ENCODE data around the gene ERLEC1.
"Not testable (repeated sequence)": the region's sequence is repeated elsewhere in the genome, so short reads cannot be mapped to it uniquely, and the experiment has no call there.

The ERLEC1 gene

GRCh38 chr2:53827398-53828175 is 40.7 kb downstream of the ERLEC1 start:
- no peak for DNase-seq (ENCODE audit: extremely low spot score, insufficient read length, low read depth)
- no peak for FAIRE-seq

DNA sequence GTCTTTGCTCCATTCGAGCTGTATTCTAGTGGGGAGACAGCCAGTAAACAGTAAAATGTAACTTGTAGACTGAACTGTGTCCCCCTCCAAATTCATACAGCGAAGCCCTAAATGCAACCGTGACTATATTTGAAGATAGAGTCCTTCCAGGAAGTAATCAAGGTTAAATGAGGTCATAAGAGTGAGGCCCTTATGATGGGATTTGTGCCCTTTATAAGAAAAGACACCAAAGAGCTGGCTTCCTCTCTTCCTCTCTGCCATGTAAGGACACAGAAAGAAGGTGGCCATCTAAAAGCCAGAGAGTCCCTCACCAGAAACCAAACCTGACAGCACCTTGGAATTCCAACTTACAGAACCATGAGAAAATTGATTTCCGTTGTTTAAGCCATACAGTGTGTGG is 41.5 kb downstream of the ERLEC1 start:
- FAIRE-seq (no peak), DNase-seq (ENCODE audit: extremely low spot score, insufficient read length, low read depth) (no peak)

- DNase-seq (ENCODE audit: extremely low spot score, insufficient read length, low read depth), result no peak
- FAIRE-seq, result no peak
Observed at GRCh38 chr2:53829273-53829979, 42.6 kb downstream of the ERLEC1 start.

GRCh38 chr2:53829980-53830290 is 43.1 kb downstream of the ERLEC1 start:
- FAIRE-seq; DNase-seq (ENCODE audit: extremely low spot score, insufficient read length, low read depth): not testable (repeated sequence)

DNA sequence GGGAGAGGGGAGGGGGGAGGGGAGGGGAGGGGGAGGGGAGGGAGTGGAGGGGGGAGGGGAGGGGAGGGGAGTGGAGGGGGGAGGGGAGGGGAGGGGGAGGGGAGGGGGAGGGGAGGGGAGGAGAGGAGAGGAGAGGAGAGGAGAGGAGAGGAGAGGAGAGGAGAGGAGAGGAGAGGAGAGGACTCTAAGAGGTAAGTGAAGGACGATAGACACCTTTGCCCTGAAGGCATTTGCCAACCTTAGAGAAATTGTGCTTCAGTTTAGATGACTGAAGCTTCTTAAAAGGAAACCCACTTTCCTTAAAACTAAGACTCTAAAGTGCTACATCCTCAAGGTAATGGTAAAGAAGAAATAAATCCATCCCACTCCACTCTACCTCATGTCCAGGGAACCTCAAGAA is 53.7 kb downstream of the ERLEC1 start:
- DNase-seq (ENCODE audit: extremely low spot score, insufficient read length, low read depth) (no peak), FAIRE-seq (no peak)

GRCh38 chr2:53841651-53842050 is 54.8 kb downstream of the ERLEC1 start:
- not testable (repeated sequence) for DNase-seq (ENCODE audit: extremely low spot score, insufficient read length, low read depth); FAIRE-seq

DNA sequence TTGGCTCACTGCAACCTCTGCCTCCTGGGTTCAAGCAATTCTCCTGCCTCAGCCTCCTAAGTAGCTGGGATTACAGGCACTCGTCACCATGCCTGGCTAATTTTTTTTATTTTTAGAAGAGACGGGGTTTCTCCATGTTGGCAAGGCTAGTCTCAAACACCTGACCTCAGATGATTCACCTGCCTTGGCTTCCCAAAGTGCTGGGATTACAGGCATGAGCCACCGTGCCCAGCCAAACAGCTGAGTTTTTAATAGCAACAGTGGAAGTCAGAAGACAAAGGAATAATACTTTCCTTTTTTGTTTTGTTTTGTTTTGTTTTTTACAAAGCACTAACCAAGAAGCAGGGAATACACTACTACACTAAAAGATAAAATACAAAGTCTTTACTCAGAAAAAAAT is 56.0 kb downstream of the ERLEC1 start:
- DNase-seq (ENCODE audit: extremely low spot score, insufficient read length, low read depth), result no peak
- no peak for FAIRE-seq

DNA sequence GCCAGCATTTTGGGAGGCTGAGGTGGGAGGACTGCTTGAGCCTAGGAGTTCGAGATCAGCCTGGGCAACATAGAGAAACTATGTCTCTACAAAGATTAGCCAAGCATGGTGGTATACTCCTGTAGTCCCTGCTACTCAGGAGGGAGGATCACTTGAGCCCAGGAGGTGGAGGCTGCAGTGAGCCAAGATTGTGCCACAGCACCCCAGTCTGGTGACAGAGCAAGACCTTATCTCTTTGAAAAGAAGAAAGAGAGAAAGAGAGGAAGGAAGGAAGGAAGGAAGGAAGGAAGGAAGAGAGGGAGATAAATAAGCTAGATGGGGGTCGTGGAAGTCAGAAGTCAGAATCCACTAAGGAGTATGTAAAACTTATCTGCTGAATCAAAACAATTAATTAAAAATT is 56.8 kb downstream of the ERLEC1 start:
- FAIRE-seq (no peak), DNase-seq (ENCODE audit: extremely low spot score, insufficient read length, low read depth) (no peak)

DNA sequence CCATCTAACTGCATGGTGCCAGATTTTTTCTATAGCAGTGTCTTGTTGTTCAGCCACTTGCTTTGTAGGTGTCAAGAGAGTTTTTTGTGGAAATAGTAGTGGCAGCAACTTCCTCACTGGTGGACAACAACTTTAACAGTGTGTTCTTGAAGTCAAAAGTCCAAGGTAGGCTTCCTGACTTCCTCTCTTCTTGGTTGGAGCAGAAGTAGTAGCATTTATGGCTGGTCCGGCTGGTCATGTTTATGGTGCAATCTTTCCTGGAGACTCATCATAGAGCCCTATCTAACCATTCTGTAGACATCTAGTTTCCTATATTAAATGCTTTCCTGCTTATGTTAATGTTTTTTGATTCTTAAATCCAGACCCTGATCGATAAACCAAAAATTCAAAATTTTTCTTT is 61.2 kb downstream of the ERLEC1 start:
- FAIRE-seq, result no peak
- DNase-seq (ENCODE audit: extremely low spot score, insufficient read length, low read depth), result no peak

DNA sequence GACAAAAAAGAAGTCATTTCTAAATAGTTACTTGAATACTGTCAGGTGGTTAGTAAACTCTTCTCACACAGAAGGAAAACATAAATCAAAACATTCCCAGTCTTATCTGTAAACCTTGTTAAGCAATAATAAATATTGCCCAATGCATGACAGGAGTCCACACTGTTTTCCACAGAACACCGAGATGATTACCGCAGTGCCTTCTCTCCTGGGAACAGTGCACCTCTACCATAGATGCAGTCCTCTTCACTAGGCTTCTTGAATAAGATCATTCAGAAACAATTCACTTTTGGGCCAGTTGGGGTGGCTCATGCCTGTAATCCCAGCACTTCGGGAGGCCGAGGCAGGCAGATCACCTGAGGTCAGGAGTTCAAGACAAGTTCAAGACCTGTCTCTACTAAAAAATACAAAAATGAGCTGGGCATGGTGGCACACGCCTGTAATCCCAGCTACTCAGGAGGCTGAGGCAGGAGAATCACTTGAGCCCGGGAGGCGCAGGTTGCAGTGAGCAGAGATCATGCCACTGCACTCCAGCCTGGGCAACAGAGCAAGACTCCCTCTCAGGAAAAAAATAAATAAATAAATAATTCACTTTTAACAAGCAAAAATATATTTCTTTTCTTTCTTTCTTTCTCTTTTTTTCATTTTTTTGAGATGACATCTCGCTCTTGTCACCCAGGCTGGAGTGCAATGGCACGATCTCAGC is 64.4 kb downstream of the ERLEC1 start:
- not testable (repeated sequence) for FAIRE-seq; DNase-seq (ENCODE audit: extremely low spot score, insufficient read length, low read depth)

- FAIRE-seq (no peak), DNase-seq (ENCODE audit: extremely low spot score, insufficient read length, low read depth) (no peak)
Observed at GRCh38 chr2:53852532-53852931, 65.7 kb downstream of the ERLEC1 start.

GRCh38 chr2:53854678-53855077 is 67.8 kb downstream of the ERLEC1 start:
- no peak for FAIRE-seq

DNA sequence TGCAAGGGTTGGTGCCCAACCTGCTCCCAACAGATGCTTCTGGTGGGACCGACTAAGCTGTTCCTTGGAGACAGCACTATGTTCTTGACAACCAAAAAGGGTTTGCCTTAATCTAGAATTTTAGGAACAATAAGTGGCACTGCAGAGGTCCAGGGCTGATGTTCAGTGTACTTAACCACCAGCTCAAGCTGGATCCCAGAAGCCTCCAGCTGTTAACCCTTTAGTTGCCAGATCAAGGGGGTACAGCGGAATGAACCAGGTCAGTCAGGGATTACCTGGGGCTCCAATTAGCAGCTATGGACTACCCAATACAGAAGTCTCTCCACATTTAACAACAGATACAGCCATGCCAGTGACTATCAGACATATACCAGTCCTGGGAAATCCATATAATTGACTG is 69.4 kb downstream of the ERLEC1 start:
- no peak for DNase-seq (ENCODE audit: extremely low spot score, insufficient read length, low read depth)
- FAIRE-seq, result no peak

More at GRCh38 chr2:53854678-53855077, 67.8 kb downstream of the ERLEC1 start:
- no peak for DNase-seq (ENCODE audit: extremely low spot score, insufficient read length, low read depth)

GRCh38 chr2:53859206-53860181 is 72.7 kb downstream of the ERLEC1 start, which contains the start of gene GPR75:
TSS of gene GPR75 (minus strand) at chr2:53859967. CDS start at chr2:53854756, 5,211 bp downstream.
- no peak for DNase-seq (ENCODE audit: extremely low spot score, insufficient read length, low read depth)
- FAIRE-seq, result no peak

DNA sequence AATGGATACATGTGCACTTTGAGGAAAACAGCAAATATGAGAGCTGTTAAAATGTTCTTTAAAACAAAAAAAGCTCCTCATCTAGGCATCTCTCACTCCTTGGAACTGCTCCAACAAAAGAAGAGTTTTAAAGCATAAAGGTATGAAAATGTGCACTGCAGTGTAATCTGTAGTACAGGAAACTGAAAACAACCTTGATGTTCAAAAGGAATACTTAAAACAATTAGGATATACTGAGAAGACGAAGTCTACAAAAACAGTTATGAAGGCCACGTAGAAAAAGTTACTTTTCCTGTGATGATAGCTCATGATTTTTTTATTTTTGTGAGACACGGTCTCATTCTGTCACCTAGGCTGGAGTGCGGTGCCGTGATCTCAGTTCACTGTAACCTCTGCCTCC is 75.0 kb downstream of the ERLEC1 start:
- no peak for DNase-seq (ENCODE audit: extremely low spot score, insufficient read length, low read depth)
- no peak for FAIRE-seq

- FAIRE-seq (no peak), DNase-seq (ENCODE audit: extremely low spot score, insufficient read length, low read depth) (no peak)
Observed at GRCh38 chr2:53863538-53864227, 76.8 kb downstream of the ERLEC1 start.

DNA sequence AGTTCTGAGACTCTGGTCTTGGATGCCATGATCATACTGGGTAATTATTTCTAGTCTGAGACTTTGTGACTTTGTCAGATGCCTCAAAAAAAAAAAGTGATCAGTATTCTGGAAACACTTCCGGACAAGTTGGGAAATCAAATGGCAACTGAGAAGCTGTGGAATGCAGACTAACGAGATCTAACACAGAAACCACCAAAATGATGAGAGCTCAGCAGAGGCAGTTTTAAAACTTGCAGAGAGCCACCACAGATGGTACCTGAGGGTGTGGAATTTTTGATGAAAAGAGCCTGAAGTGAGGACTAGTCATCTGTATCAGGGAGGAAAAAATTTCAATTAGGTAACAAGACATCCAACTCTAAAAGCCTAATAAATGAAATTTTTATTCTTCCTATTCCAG is 78.4 kb downstream of the ERLEC1 start:
- FAIRE-seq (no peak), DNase-seq (ENCODE audit: extremely low spot score, insufficient read length, low read depth) (no peak)

- no peak for FAIRE-seq
- DNase-seq (ENCODE audit: extremely low spot score, insufficient read length, low read depth), result no peak
Observed at GRCh38 chr2:53865962-53866361, 79.1 kb downstream of the ERLEC1 start.

GRCh38 chr2:53867169-53867568 is 80.3 kb downstream of the ERLEC1 start:
- FAIRE-seq (no peak), DNase-seq (ENCODE audit: extremely low spot score, insufficient read length, low read depth) (no peak)
